Placental epithelial cell (primary cell): ENCODE data around the gene OR11H12. TPM values are rescaled to one million over a fixed set of nuclear protein-coding genes. Genes with fewer than 3 reads are reported as not detected.

Experiments
- small RNA-seq: library from RNA; depleted of rRNA; stranded (forward); fragments of <200 nt; gene quantifications from one replicate; pipeline ENCODE3, GENCODE V24; 2012
- total RNA-seq: library from RNA; depleted of rRNA; stranded (reverse); fragments of >200 nt; gene quantifications from 2 replicates; pipeline ENCODE4 v1.2.3, GENCODE V29; 2012

The OR11H12 gene, protein sequence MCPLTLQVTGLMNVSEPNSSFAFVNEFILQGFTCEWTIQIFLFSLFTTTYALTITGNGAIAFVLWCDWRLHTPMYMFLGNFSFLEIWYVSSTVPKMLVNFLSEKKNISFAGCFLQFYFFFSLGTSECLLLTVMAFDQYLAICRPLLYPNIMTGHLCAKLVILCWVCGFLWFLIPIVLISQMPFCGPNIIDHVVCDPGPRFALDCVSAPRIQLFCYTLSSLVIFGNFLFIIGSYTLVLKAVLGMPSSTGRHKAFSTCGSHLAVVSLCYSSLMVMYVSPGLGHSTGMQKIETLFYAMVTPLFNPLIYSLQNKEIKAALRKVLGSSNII
- total RNA-seq, result not detected in 2 replicates

GRCh38 chr14:18600817-18601216 is at the start of gene OR11H12:
Gene OR11H12, plus strand, starts transcription at chr14:18601117. Its CDS starts 0 bp downstream, at chr14:18601117.

Small RNAs within 50 kb of the gene (small RNA-seq; reads per million reads assigned to genes)
- gene CR383656.6, result not detected
- gene CR383656.7, result not detected
- gene CR383656.9, result not detected
